Skeletal muscle satellite cell (primary cell): ENCODE data around the gene DSCAM.

Experiments
- H3K27me3 ChIP-seq: 2 replicates; pipeline ENCODE4 v1.7.0; 2013; ENCODE audit warnings: low read length; ENCODE audit not compliant: control insufficient read depth, insufficient read depth
- H3K36me3 ChIP-seq: 2 replicates; pipeline ENCODE4 v1.7.0; 2013; ENCODE audit warnings: mild to moderate bottlenecking, control low read depth, low read length; ENCODE audit not compliant: insufficient read depth
- H3K4me1 ChIP-seq: 2 replicates; pipeline ENCODE4 v1.7.0; 2013; ENCODE audit warnings: low read length; ENCODE audit not compliant: control insufficient read depth, insufficient read depth
- H3K4me2 ChIP-seq: 2 replicates; pipeline ENCODE4 v1.7.0; 2013; ENCODE audit warnings: mild to moderate bottlenecking, low read length
- H3K4me3 ChIP-seq: 2 replicates; pipeline ENCODE4 v1.7.0; 2013; ENCODE audit warnings: low read length
- H3K9ac ChIP-seq: 2 replicates; pipeline ENCODE4 v1.7.0; 2013; ENCODE audit warnings: mild to moderate bottlenecking, low read depth, low read length, moderate library complexity
- H3K9me3 ChIP-seq: replicated peaks from 2 replicates; pipeline ENCODE4 v1.7.0; 2013; ENCODE audit warnings: mild to moderate bottlenecking, control low read depth, low read length

DSCAM gene

GRCh38 chr21:40556442-40556968 is 290.5 kb downstream of the DSCAM start:
- Histone ChIP-seq H3K27me3 (no peaks in the 10 kb centered on the region), H3K4me3 (no peak overlapping the region)

GRCh38 chr21:40555021-40555528 is 291.9 kb downstream of the DSCAM start:
- Histone ChIP-seq H3K4me1 (no peaks in the 10 kb centered on the region), H3K27me3 (no peaks in the 10 kb centered on the region), H3K9ac (no peak overlapping the region), H3K36me3 (no peaks in the 10 kb centered on the region), H3K4me3 (no peak overlapping the region), H3K9me3 (peaks cover 5% of the 10 kb centered on the region), H3K4me2 (no peak overlapping the region)

More at GRCh38 chr21:40556442-40556968, 290.5 kb downstream of the DSCAM start:
- Histone ChIP-seq H3K9ac (no peak overlapping the region), H3K9me3 (peaks cover 3% of the 10 kb centered on the region), H3K4me1 (no peaks in the 10 kb centered on the region), H3K36me3 (no peaks in the 10 kb centered on the region), H3K4me2 (no peak overlapping the region)

GRCh38 chr21:40553781-40554180 is 293.2 kb downstream of the DSCAM start:
- Histone ChIP-seq H3K27me3 (no peaks in the 10 kb centered on the region), H3K4me1 (no peaks in the 10 kb centered on the region), H3K9ac (no peak overlapping the region), H3K36me3 (no peaks in the 10 kb centered on the region), H3K4me2 (no peak overlapping the region), H3K4me3 (no peak overlapping the region), H3K9me3 (peaks cover 5% of the 10 kb centered on the region)

- H3K9me3 ChIP-seq = peaks cover 28% of the 10 kb centered on the region
- no peak overlapping the region for H3K4me3 ChIP-seq
- no peaks in the 10 kb centered on the region for H3K4me1 ChIP-seq
- H3K27me3 ChIP-seq = no peaks in the 10 kb centered on the region
- no peak overlapping the region for H3K4me2 ChIP-seq
- H3K9ac ChIP-seq = no peak overlapping the region
- no peaks in the 10 kb centered on the region for H3K36me3 ChIP-seq
Observed at GRCh38 chr21:40547906-40548513, 298.9 kb downstream of the DSCAM start.

GRCh38 chr21:40546647-40547046 is 300.3 kb downstream of the DSCAM start:
- Histone ChIP-seq H3K4me1 (no peaks in the 10 kb centered on the region), H3K27me3 (no peaks in the 10 kb centered on the region), H3K36me3 (no peaks in the 10 kb centered on the region), H3K9ac (no peak overlapping the region), H3K9me3 (peaks cover 28% of the 10 kb centered on the region), H3K4me3 (no peak overlapping the region), H3K4me2 (no peak overlapping the region)

- Histone ChIP-seq H3K4me3 (no peak overlapping the region), H3K27me3 (no peaks in the 10 kb centered on the region), H3K4me1 (no peaks in the 10 kb centered on the region), H3K9ac (no peak overlapping the region), H3K9me3 (peaks cover 21% of the 10 kb centered on the region), H3K4me2 (no peak overlapping the region), H3K36me3 (no peaks in the 10 kb centered on the region)
Observed at GRCh38 chr21:40540216-40540615, 306.7 kb downstream of the DSCAM start.

- Histone ChIP-seq H3K9me3 (peaks cover 14% of the 10 kb centered on the region), H3K9ac (no peak overlapping the region), H3K27me3 (no peaks in the 10 kb centered on the region), H3K36me3 (no peaks in the 10 kb centered on the region), H3K4me2 (no peak overlapping the region), H3K4me1 (no peaks in the 10 kb centered on the region), H3K4me3 (no peak overlapping the region)
Observed at GRCh38 chr21:40534886-40535285, 312.1 kb downstream of the DSCAM start.

GRCh38 chr21:40531431-40532110 is 315.4 kb downstream of the DSCAM start:
- H3K4me2 ChIP-seq = no peak overlapping the region
- peaks cover 25% of the 10 kb centered on the region for H3K9me3 ChIP-seq
- H3K4me3 ChIP-seq = no peak overlapping the region
- no peaks in the 10 kb centered on the region for H3K36me3 ChIP-seq
- H3K9ac ChIP-seq = no peak overlapping the region
- no peaks in the 10 kb centered on the region for H3K27me3 ChIP-seq
- no peaks in the 10 kb centered on the region for H3K4me1 ChIP-seq

- H3K9ac ChIP-seq = no peak overlapping the region
- no peaks in the 10 kb centered on the region for H3K36me3 ChIP-seq
- no peaks in the 10 kb centered on the region for H3K4me1 ChIP-seq
- H3K4me2 ChIP-seq = no peak overlapping the region
- peaks cover 28% of the 10 kb centered on the region for H3K9me3 ChIP-seq
- no peaks in the 10 kb centered on the region for H3K27me3 ChIP-seq
- no peak overlapping the region for H3K4me3 ChIP-seq
Observed at GRCh38 chr21:40531016-40531415, 315.9 kb downstream of the DSCAM start.

- no peak overlapping the region for H3K9ac ChIP-seq
- H3K4me2 ChIP-seq = no peak overlapping the region
- peaks cover 12% of the 10 kb centered on the region for H3K9me3 ChIP-seq
- H3K36me3 ChIP-seq = no peaks in the 10 kb centered on the region
- no peaks in the 10 kb centered on the region for H3K27me3 ChIP-seq
- no peaks in the 10 kb centered on the region for H3K4me1 ChIP-seq
- H3K4me3 ChIP-seq = no peak overlapping the region
Observed at GRCh38 chr21:40517646-40518045, 329.3 kb downstream of the DSCAM start.

GRCh38 chr21:40516335-40516734 is 330.6 kb downstream of the DSCAM start:
- Histone ChIP-seq H3K4me3 (no peak overlapping the region), H3K36me3 (no peaks in the 10 kb centered on the region), H3K9me3 (peaks cover 11% of the 10 kb centered on the region), H3K4me1 (no peaks in the 10 kb centered on the region), H3K9ac (no peak overlapping the region), H3K4me2 (no peak overlapping the region), H3K27me3 (no peaks in the 10 kb centered on the region)
